HG03342 (cell line): ENCODE measurements around the gene TANGO2.
A peak's percentile ranks its signal among the peaks of the same experiment; 100 is the strongest.
"Not testable (repeated sequence)": the region's sequence is repeated elsewhere in the genome, so short reads cannot be mapped to it uniquely, and the experiment has no call there.

ENCODE experiments used
- ATAC-seq: cut with Tn5 transposase; IDR thresholded peaks from one replicate; pipeline ENCODE4 v1.9.1; 2021; ENCODE audit warnings: mild to moderate bottlenecking, moderate library complexity; ENCODE audit not compliant: unreplicated experiment

The TANGO2 gene

GRCh38 chr22:20060700-20061480, 40.0 kb downstream of the TANGO2 start:
- no peak for ATAC-seq

- no peak for ATAC-seq
These were observed 40.6 kb downstream of the TANGO2 start for GRCh38 chr22:20061481-20061861.

- ATAC-seq, result no peak
These were observed 41.3 kb downstream of the TANGO2 start for GRCh38 chr22:20062043-20062765.

DNA sequence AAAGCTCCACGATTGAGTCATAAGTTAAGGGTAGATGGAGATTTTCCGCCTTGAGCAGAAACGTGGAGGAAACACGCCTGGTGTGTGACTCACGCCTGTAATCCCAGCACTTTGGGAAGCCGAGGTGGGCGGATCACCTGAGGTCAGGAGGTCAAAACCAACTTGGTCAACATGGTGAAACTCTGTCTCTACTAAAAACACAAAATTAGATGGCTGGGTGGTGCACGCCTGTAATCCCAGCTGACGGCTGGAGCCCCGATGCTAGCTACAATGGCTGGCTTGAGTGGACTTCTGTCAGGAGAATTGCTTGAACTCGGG, 41.8 kb downstream of the TANGO2 start:
- no peak for ATAC-seq

GRCh38 chr22:20063271-20064139, 42.6 kb downstream of the TANGO2 start:
- no peak for ATAC-seq

GRCh38 chr22:20064140-20064480, 43.2 kb downstream of the TANGO2 start:
- no peak for ATAC-seq

GRCh38 chr22:20064545-20065262, 43.8 kb downstream of the TANGO2 start:
- no peak for ATAC-seq

- ATAC-seq, result no peak
These were observed 45.1 kb downstream of the TANGO2 start for GRCh38 chr22:20065896-20066616.

- no peak for ATAC-seq
These were observed 45.9 kb downstream of the TANGO2 start for GRCh38 chr22:20066617-20067383.

DNA sequence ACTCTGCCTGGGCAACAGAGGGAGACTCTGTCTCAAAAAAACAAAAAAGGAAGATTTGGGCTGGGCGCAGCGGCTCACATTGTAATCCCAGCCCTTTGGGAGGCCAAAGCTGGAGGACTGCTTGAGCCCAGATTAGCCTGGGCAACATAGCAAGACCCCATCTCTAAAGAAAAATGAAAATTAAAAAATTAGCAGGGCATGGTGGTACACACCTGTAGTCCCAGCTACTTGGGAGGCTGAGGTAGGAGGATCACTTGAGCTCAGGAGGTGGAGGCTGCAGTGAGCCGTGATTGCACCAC, 46.4 kb downstream of the TANGO2 start:
- ATAC-seq, result not testable (repeated sequence)

DNA sequence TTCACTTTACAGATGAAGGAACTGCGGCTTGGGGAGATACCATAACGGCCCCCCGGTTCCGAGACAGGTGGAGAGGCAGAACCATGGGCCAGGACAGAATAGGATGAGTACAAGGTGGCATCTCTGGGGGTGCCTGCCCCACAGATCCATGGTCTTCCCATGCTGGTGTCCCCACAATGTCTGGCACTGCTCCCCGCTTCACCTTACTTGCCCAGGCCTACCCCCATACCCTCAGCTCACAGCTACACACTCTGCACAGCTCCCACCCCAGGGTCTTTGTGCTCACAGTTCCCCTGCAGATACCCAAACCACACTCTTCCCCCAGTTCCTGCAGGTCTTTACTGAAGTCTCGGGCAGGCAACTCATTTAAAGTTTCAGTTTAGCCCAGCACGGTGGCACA, 47.7 kb downstream of the TANGO2 start:
- no peak for ATAC-seq

DNA sequence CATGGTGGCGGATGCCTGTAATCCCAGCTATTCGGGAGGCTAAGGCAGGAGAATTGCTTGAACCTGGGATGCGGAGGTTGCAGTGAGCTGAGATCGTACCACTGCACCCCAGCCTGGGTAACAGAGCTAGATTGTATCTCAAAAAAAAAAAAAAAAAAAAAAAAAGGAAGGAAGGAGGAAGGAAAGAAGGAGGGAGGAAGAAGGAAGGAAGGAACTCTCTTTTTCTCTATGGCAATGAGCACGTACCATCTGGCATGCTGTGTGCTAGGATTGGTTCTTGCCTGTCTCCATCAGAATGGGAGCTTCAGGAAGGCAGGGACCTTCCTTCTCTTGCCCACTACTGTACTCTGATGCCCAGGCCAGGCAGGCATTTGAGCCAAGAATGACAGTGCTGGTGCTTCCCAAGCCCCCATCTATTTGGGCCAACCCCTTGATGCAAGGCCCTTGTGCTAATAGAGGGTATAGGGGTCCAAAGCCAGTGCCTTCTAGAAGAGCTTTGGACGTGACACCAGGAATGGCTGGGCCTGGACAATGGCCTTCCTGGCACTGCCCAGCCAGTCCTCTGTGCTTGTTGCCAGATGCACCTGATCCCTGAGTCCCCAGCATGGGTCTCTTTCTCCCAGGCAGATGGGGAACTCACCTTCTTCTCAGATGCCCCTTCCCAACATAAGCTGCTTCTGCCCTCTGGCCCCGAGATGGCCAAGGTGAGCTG, 48.6 kb downstream of the TANGO2 start:
- ATAC-seq, result no peak

DNA sequence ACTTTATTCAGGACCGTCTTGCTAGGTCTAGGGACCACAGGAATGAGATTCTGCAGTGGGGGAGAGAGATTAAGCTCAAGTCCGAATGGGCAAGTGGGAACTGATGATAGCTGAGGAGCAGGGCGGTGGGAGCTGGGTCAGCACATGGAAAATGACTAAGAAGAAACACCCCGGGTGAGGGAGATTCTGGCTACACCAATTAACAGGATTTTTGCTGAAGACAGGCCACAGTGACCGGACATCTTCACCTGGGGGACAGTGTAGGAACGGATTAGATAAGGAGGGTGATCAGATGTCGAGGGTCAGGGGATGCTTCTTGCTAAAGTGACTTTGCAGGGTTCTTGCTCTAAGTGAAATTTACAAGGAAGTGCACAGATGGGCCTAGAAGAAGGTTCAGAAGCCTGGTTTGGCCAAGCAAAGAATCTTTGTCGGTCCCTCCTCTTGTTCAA, 50.6 kb downstream of the TANGO2 start:
- no peak for ATAC-seq

DNA sequence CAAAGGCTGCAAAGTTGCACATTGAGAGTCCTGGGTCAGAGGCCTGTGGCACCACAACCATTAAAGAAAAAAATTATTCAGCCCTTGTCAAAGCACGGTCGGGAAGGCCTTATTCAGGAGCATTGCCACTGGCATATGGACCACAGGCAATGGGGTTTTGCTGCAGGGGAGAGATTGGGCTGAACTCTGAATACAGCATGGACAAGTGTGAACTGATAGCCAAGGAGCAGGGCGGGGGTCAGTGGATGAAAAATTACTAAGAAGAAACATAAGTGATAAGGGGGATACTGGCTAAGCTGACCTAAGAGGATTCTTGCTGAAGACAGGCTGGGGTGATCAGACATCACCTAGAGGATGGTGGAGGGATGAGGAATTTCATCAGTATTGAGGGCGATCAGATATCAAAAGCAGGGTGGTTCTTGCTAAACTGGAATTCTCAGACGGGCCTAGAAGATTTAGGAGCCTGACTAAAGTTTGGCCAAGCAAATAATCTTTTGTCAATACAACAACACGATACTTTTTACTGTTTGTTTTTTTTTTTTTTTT, 55.8 kb downstream of the TANGO2 start:
- ATAC-seq, result no peak

- ATAC-seq, result peak; percentile 80
These were observed 59.0 kb downstream of the TANGO2 start, which contains the start of gene DGCR8 for GRCh38 chr22:20079745-20080444. DGCR8 (plus strand) TSS chr22:20080241; CDS start chr22:20085964, 5,723 bp downstream.

- peak; percentile 50 for ATAC-seq
These were observed 59.5 kb downstream of the TANGO2 start for GRCh38 chr22:20080445-20080775.

DNA sequence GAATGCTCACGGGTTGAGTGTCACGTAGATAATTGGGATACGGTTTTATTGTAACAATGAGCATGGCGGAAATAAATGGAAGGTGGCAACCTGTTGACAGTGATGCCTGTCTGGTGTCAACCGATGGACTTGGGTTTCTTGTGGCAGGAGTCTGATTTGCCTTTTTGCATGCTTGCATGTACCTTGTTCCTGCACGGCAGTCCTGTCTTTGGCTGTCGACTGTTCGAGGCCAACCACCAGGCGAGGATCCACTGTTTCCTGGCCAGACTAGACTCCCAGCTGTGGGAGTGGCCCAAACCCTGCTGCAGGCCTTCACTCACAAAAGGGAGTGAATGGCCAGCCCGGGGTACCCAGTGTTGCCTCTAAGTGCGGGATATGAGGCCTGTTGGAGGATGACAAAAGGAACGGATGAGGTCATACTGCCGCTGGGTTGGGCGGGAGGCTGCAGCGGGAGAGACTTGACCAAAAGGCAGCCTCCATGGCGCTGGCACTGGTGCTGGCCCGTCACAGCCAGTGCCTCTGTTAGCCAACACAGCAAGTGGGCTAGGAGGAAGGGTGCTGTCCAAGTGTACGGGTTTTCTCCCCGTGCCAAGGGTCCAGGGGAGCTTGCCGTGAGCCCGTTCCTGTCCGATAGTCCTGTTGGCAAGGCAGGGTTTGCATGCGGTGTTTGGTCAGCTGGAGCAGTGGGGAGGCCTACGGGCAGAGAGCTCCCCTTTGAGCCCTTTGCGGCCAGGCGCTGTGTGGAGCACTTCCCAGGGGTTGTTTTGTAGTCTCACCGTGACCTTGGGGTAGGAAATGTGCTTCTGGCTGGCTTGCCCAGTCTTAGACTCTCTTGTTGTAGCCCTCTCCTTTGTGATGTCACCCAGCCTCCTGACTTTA, 60.1 kb downstream of the TANGO2 start:
- no peak for ATAC-seq
